GM18861 (cell line): ENCODE measurements around the gene HSD11B2.

Experiments used
- ATAC-seq: cut with Tn5 transposase; IDR thresholded peaks from one replicate; pipeline ENCODE4 v1.9.1; 2021; ENCODE audit not compliant: unreplicated experiment

The HSD11B2 gene

GRCh38 chr16:67430977-67431774 is at the start of gene HSD11B2:
TSS of gene HSD11B2 (plus strand) at chr16:67431121. CDS start at chr16:67431249, 128 bp downstream.
- no peak for ATAC-seq

- ATAC-seq: no peak
Measured at GRCh38 chr16:67383284-67383683, 47.6 kb upstream of the HSD11B2 start.

DNA sequence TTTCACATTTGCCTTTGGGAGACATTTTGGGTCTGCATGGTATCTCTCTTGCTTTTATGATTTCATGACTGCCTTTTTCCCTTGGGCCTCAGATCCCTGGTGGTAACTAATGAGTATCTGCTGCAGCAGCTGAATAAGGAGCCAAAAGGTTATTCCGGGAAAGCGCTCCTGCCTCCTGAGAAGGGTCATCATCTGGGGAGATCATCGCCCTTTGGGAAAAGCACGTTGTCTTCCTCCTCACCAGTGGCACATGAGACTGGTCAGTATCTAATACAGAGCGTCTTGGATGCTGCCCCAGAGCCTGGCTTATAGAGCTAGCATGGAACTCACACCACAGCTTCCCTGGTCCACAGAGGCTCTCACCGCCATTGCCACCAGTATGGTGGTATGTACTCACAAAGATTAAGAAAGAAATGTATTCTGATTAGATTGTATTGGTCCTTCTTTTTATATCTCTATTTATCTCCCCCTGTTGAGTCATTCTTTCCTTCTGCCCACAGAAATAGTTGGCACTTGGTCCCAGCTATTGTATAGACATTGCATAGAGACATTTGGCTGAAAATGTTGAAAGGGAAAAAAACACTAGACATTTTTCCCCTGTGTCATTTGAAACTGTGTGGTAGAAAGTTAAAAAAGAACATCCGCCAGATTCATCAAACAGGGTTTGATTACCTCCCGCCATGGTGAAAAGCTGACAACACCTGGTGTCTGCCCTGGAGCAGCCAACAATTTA is 46.0 kb upstream of the HSD11B2 start:
- ATAC-seq: no peak

- no peak for ATAC-seq
Measured at GRCh38 chr16:67386861-67387455, 44.0 kb upstream of the HSD11B2 start.

GRCh38 chr16:67387479-67388079 is 43.3 kb upstream of the HSD11B2 start:
- ATAC-seq: no peak

DNA sequence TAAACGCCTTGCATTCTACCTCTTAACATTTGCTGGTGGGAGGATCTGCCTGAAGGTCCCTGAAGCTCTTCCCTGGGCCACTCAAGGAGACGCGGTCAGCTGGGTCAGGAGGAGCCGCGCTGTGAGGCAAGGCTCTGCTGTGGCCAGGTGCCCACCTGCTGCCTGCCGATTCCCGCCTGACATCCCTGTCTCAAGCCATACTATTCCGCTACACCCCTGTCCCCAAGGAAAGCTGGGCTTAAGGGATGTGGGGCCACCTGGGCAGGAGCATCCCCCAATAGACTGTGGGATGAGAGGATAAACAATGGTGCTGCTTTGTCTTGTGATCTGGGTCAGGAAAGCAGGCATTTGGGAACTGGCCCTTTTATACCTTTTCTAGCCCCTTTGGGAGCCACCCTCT is 42.7 kb upstream of the HSD11B2 start:
- no peak for ATAC-seq

GRCh38 chr16:67388591-67388990 is 42.3 kb upstream of the HSD11B2 start:
- ATAC-seq: no peak

- no peak for ATAC-seq
Measured at GRCh38 chr16:67389911-67390815, 40.8 kb upstream of the HSD11B2 start.

- no peak for ATAC-seq
Measured at GRCh38 chr16:67390816-67391423, 40.0 kb upstream of the HSD11B2 start.

GRCh38 chr16:67391424-67392300 is 39.3 kb upstream of the HSD11B2 start:
- no peak for ATAC-seq

DNA sequence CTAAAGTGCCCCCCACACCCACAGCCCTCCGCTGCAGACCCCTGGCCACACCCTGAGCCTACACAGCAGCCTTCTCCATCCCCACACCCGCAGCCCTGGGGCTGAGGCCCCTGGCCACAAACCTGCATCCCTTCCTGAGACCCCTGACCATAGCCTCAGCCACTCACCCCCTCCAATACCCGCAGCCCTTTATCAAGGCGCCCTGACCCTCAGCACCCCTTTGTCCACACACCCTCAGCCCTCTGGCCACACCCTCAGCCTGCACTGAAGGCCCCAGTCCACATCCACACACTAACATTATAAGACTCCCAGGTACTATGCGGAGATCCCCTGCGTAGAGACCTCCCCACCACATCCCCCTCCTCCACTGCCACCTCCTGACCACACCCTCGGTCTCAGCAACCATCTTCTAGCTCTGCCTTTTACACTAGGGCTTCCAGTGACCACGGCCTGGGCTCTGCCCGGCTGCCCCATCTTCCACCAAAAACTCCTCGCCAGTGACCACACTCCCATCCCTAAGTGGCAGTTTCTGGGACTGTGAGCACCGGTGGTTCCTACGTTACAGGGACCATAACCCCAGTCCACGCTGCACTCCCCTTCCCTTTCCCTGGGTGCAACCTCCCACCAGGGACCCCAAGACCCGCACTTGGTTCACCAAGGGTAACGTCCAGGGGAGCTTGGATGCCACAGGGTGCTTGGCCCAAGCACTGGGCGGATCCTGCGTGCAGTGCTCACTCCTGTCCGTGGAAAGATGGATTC is 38.4 kb upstream of the HSD11B2 start:
- ATAC-seq: no peak

GRCh38 chr16:67393111-67393787 is 37.7 kb upstream of the HSD11B2 start, which contains the start of gene TPPP3:
TSS of gene TPPP3 (minus strand) at chr16:67393498. CDS start at chr16:67391111, 2,387 bp downstream.
- no peak for ATAC-seq

DNA sequence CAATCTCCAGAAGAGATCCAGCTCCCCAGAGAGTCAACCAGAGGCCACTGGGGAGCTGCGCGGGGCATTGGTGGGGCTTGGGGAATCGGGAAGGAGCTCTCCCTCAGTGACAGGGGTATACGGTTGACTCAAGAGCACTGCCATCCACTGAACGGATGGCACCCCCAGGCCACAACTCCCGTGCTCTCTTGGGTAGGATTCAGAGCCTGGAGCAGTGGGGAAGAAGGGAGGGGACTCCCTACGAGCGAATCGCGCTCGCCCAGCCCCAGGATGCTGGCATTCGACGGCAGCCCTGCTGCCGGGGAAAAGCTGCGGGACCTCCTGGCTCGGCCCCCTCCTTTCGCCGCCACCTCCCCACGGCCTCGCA is 37.1 kb upstream of the HSD11B2 start:
- no peak for ATAC-seq

DNA sequence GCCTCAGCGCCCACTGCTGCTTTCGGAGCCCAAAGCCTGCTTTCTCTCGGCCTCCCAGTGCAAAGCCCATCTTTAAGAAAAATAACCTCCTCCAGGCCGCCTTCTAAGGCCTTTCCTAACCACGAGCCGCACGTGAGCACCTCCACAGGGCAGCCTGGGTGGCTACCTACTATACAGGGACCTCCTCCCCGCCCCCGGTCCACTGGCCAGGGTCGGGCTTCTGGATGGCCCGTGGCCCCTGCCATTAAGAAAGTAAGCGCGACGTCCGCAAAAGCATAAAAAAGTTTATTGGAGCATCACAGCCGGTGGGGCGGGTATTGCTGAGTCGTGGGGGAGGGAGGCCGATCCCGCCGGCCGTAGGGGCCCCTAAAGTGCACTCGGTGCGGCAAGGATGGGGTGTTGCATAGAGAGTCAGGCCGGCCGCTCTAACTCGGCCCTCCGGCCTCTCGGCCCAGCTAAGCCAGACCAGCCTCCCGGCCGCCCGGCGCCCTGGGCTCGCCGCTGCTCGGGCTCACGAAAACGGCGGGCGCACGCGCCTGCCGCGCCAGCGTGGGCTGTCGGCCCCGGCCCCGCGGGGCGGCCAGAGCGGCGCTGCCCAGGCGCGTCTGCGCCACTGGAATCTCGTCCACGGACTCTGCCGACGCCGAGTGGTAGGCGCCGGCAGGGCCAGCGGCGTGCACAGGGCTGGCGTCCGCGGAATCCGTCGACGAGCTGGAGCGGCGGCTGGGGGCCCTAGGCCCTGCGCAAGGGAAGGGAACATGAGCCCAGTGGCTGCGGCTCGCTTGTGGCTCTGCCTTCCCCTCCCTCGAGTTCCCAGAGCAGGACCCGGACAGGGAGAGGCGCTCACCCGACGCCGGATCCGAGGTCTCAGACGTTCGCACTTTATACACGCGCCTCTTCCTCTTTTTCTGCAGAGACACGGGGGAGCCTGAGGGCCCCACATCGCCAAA is 36.5 kb upstream of the HSD11B2 start:
- no peak for ATAC-seq

GRCh38 chr16:67395105-67395457 is 35.8 kb upstream of the HSD11B2 start:
- no peak for ATAC-seq

- no peak for ATAC-seq
Measured at GRCh38 chr16:67395458-67396158, 35.3 kb upstream of the HSD11B2 start.
